DND-41 (cell line): ENCODE results near the gene LHCGR.
"Not testable (repeated sequence)": the region's sequence is repeated elsewhere in the genome, so short reads cannot be mapped to it uniquely, and the experiment has no call there.

Source experiments
- ATAC-seq: fragments of 200-7000 bp; cut with Tn5 transposase; 3 replicates; pipeline ENCODE4 v1.9.1; 2021; ENCODE audit warnings: low read depth; ENCODE audit not compliant: insufficient read depth
- DNase-seq: peaks from one replicate; pipeline ENCODE4 v3.0.0-alpha.2; 2020
- H2AFZ ChIP-seq: 2 replicates; pipeline ENCODE4 v1.6.0; 2012; ENCODE audit warnings: low read depth, low read length
- H3K27ac ChIP-seq: 2 replicates; pipeline ENCODE4 v1.5.1; 2012; ENCODE audit warnings: low read length, inconsistent platforms
- H3K27me3 ChIP-seq: fragments of 200-600 bp; sonication (generic); 2 replicates; pipeline ENCODE4 v1.6.0; 2012; ENCODE audit warnings: low read length, mild to moderate bottlenecking, inconsistent platforms; ENCODE audit not compliant: insufficient read depth, poor library complexity
- H3K36me3 ChIP-seq: 2 replicates; pipeline ENCODE4 v1.5.1; 2012; ENCODE audit warnings: low read length, inconsistent platforms; ENCODE audit not compliant: insufficient read depth
- H3K4me1 ChIP-seq: 2 replicates; pipeline ENCODE4 v1.5.1; 2012; ENCODE audit warnings: mild to moderate bottlenecking, low read length; ENCODE audit not compliant: insufficient read depth
- H3K4me2 ChIP-seq: 2 replicates; pipeline ENCODE4 v1.6.0; 2012; ENCODE audit warnings: mild to moderate bottlenecking, moderate library complexity, low read length, inconsistent platforms; ENCODE audit not compliant: insufficient read depth
- H3K4me3 ChIP-seq, 2 experiments: fragments of 200-600 bp in 1 of 2; shearing (Covaris generic) in 1 of 2; 2 replicates each; pipeline ENCODE4 v1.5.1; 2012 to 2016; ENCODE audit warnings: inconsistent platforms in 2 of 2, low read length in 2 of 2, mild to moderate bottlenecking in 2 of 2, low read depth in 1 of 2, moderate library complexity in 1 of 2
- H3K79me2 ChIP-seq: 2 replicates; pipeline ENCODE4 v1.6.0; 2012; ENCODE audit warnings: low read length, inconsistent platforms; ENCODE audit not compliant: insufficient read depth
- H3K9ac ChIP-seq: 2 replicates; pipeline ENCODE4 v1.6.0; 2012; ENCODE audit warnings: low read depth, mild to moderate bottlenecking, inconsistent platforms, low read length, moderate library complexity
- H3K9me3 ChIP-seq: 2 replicates; pipeline ENCODE4 v1.5.1; 2012; ENCODE audit warnings: low read length, moderate library complexity, mild to moderate bottlenecking, inconsistent platforms; ENCODE audit not compliant: insufficient read depth, severe bottlenecking
- H4K20me1 ChIP-seq: 2 replicates; pipeline ENCODE4 v1.6.0; 2012; ENCODE audit warnings: low read length; ENCODE audit not compliant: insufficient read depth
- CTCF ChIP-seq: IDR thresholded peaks from 2 replicates; pipeline ENCODE4 v1.5.1; 2012; ENCODE audit warnings: borderline replicate concordance, low read length, moderate library complexity, mild to moderate bottlenecking; ENCODE audit not compliant: poor library complexity, severe bottlenecking; ENCODE audit errors: extremely low read depth
- EZH2 ChIP-seq: IDR thresholded peaks from 3 replicates; pipeline ENCODE4 v1.6.1; 2012; ENCODE audit warnings: borderline replicate concordance, low read depth, mild to moderate bottlenecking, moderate library complexity, low read length, inconsistent platforms; ENCODE audit not compliant: severe bottlenecking

The LHCGR gene

GRCh38 chr2:48707466-48707865 is 48.1 kb downstream of the LHCGR start:
- Histone ChIP-seq H2AFZ (no peak overlapping the region), H3K9ac (no peak overlapping the region), H3K4me1 (no peaks in the 10 kb centered on the region), H3K4me2 (no peak overlapping the region), H3K27ac (no peak overlapping the region), H4K20me1 (no peaks in the 10 kb centered on the region), H3K4me3 (no peak overlapping the region), H3K27me3 (peaks cover 12% of the 10 kb centered on the region), H3K79me2 (no peaks in the 10 kb centered on the region), H3K9me3 (no peaks in the 10 kb centered on the region), H3K36me3 (no peaks in the 10 kb centered on the region)
- no peak for ATAC-seq
- DNase-seq = no peak
- TF ChIP-seq CTCF = no peak
- TF ChIP-seq EZH2 = no peak

- H3K9ac ChIP-seq, H3K27ac ChIP-seq, H3K4me2 ChIP-seq, H3K27me3 ChIP-seq, H2AFZ ChIP-seq, DNase-seq, H3K36me3 ChIP-seq, H3K4me1 ChIP-seq, H4K20me1 ChIP-seq, H3K4me3 ChIP-seq, H3K79me2 ChIP-seq, ATAC-seq, H3K9me3 ChIP-seq: not testable (repeated sequence)
Observed at GRCh38 chr2:48703621-48704020, 51.9 kb downstream of the LHCGR start.

GRCh38 chr2:48699348-48699930 is 56.1 kb downstream of the LHCGR start:
- Histone ChIP-seq H3K27me3 (peaks cover 6% of the 10 kb centered on the region), H3K9ac (no peak overlapping the region), H3K4me2 (no peak overlapping the region), H3K79me2 (no peaks in the 10 kb centered on the region), H3K36me3 (no peaks in the 10 kb centered on the region), H2AFZ (no peak overlapping the region), H3K9me3 (no peaks in the 10 kb centered on the region), H3K4me1 (no peaks in the 10 kb centered on the region), H4K20me1 (no peaks in the 10 kb centered on the region), H3K27ac (no peak overlapping the region), H3K4me3 (no peak overlapping the region)
- no peak for DNase-seq
- TF ChIP-seq CTCF = no peak
- TF ChIP-seq EZH2 = no peak
- no peak for ATAC-seq

- TF ChIP-seq EZH2 = no peak
- TF ChIP-seq CTCF = no peak
- DNase-seq (no peak), ATAC-seq (no peak)
- H3K4me3 ChIP-seq = no peak overlapping the region
- H3K9me3 ChIP-seq = no peaks in the 10 kb centered on the region
- no peaks in the 10 kb centered on the region for H3K79me2 ChIP-seq
- no peaks in the 10 kb centered on the region for H3K36me3 ChIP-seq
- H3K4me1 ChIP-seq = no peaks in the 10 kb centered on the region
- H2AFZ ChIP-seq = no peak overlapping the region
- peaks cover 6% of the 10 kb centered on the region for H3K27me3 ChIP-seq
- no peak overlapping the region for H3K27ac ChIP-seq
- H4K20me1 ChIP-seq = no peaks in the 10 kb centered on the region
- H3K4me2 ChIP-seq = no peak overlapping the region
- H3K9ac ChIP-seq = no peak overlapping the region
Observed at GRCh38 chr2:48696881-48697280, 58.6 kb downstream of the LHCGR start.
